KMS-11 (cell line): ENCODE results near the gene SMG5.
A peak's percentile ranks its signal among the peaks of the same experiment; 100 is the strongest.

Experiments used
- H2AFZ ChIP-seq: fragments of 200-600 bp; sonication (generic); 2 replicates; pipeline ENCODE4 v1.6.1; 2016; ENCODE audit warnings: antibody characterized with exemption, mixed run types, low read depth
- H3K27ac ChIP-seq: fragments of 200-600 bp; sonication (generic); 2 replicates; pipeline ENCODE4 v1.6.1; 2016; ENCODE audit warnings: mild to moderate bottlenecking, mixed run types
- H3K27me3 ChIP-seq: fragments of 200-600 bp; sonication (generic); 2 replicates; pipeline ENCODE4 v1.6.1; 2017; ENCODE audit warnings: mild to moderate bottlenecking, low read depth, mixed run types, moderate library complexity; ENCODE audit not compliant: insufficient read depth
- H3K36me3 ChIP-seq: fragments of 200-600 bp; sonication (generic); 2 replicates; pipeline ENCODE4 v1.6.1; 2017; ENCODE audit warnings: mild to moderate bottlenecking, mixed run types; ENCODE audit not compliant: insufficient read depth
- H3K4me1 ChIP-seq: fragments of 200-600 bp; sonication (generic); 2 replicates; pipeline ENCODE4 v1.6.1; 2016; ENCODE audit warnings: mild to moderate bottlenecking, low read depth, mixed run types; ENCODE audit not compliant: poor library complexity, severe bottlenecking
- H3K4me2 ChIP-seq: fragments of 200-600 bp; sonication (generic); 2 replicates; pipeline ENCODE4 v1.7.0; 2016; ENCODE audit warnings: mild to moderate bottlenecking, mixed run types
- H3K4me3 ChIP-seq: fragments of 200-600 bp; sonication (generic); IDR thresholded peaks from 2 replicates; pipeline ENCODE4 v1.6.1; 2017; ENCODE audit warnings: low read depth, low read length, mixed read lengths; ENCODE audit not compliant: insufficient read depth
- H3K79me2 ChIP-seq: fragments of 200-600 bp; sonication (generic); 2 replicates; pipeline ENCODE4 v1.6.1; 2016; ENCODE audit warnings: low read depth, mixed run types; ENCODE audit not compliant: insufficient read depth
- H3K9ac ChIP-seq: fragments of 200-600 bp; sonication (generic); 2 replicates; pipeline ENCODE4 v1.6.1; 2016; ENCODE audit warnings: mild to moderate bottlenecking, mixed run types
- H4K20me1 ChIP-seq: fragments of 200-600 bp; sonication (generic); 2 replicates; pipeline ENCODE4 v1.6.1; 2016; ENCODE audit warnings: mild to moderate bottlenecking, mixed run types; ENCODE audit not compliant: insufficient read depth
- CTCF ChIP-seq: fragments of 200-600 bp; sonication (generic); conservative IDR thresholded peaks from 2 replicates; pipeline ENCODE4 v1.6.1; 2017; ENCODE audit warnings: low read depth, mild to moderate bottlenecking, antibody characterized with exemption, low read length, moderate library complexity, mixed read lengths

SMG5 gene

DNA sequence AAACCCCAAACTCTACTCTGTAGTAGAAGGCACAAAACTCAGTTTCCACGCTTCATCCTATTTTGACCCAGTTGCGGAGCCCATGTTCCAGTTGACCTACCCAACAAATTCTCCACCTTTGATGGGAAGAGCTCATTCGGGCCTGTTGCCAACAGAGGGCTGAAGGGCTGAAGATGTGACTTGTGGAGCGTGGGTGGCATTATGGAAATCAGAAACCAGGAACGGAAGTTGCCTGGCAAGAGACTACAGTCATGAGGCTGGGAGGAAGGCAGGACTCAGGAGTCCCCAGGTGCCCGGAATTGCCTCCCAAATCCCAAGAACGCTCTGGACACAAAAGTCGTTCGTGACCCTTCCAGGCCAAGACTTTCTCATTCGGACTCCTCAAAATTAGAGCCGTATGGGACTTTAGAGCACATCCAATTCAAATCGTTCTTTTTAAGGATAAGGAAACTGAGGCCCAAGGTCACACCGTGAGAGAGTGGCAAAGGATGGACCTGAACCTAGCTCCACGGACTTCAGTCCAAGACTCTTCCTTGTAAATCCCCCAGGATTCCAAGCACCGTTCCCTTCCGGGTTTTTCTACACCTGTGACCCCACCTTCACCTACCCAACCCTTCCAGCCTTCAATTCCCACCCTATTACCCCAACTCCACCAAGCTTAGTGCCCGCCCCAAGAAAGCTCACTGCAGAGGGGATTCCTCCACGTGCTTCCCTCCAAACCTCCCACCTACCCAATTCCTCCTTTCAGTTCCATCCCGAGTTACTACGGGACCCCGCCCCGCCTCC lies 739 bp downstream of the SMG5 start:
- TF ChIP-seq CTCF = no peak
- H3K27me3 ChIP-seq = no peaks in the 10 kb centered on the region
- H3K36me3 ChIP-seq = peaks cover 18% of the 10 kb centered on the region; the same call in 1 of the 2 replicates
- peaks cover 65% of the 10 kb centered on the region for H3K79me2 ChIP-seq
- peak overlapping the region; percentile 65 for H2AFZ ChIP-seq
- peak overlapping the region; percentile 62 for H3K27ac ChIP-seq
- H3K4me1 ChIP-seq = peaks cover 47% of the 10 kb centered on the region
- H3K4me3 ChIP-seq = peak overlapping the region; percentile 71
- H3K4me2 ChIP-seq = peak overlapping the region; percentile 79
- H3K9ac ChIP-seq = peak overlapping the region; percentile 87
- H4K20me1 ChIP-seq = peaks cover 18% of the 10 kb centered on the region

GRCh38 chr1:156281281-156281680 lies 1.3 kb downstream of the SMG5 start:
- no peak overlapping the region for H2AFZ ChIP-seq
- H3K9ac ChIP-seq = peak overlapping the region; percentile 87; the same call in 1 of the 2 replicates
- peaks cover 18% of the 10 kb centered on the region for H4K20me1 ChIP-seq
- H3K4me1 ChIP-seq = peaks cover 47% of the 10 kb centered on the region
- TF ChIP-seq CTCF = peak; percentile 42; the same call in 1 of the 2 replicates
- peak overlapping the region; percentile 79 for H3K4me2 ChIP-seq
- peak overlapping the region; percentile 71 for H3K4me3 ChIP-seq
- peak overlapping the region; percentile 62 for H3K27ac ChIP-seq
- H3K27me3 ChIP-seq = no peaks in the 10 kb centered on the region
- peaks cover 65% of the 10 kb centered on the region for H3K79me2 ChIP-seq
- H3K36me3 ChIP-seq = peaks cover 23% of the 10 kb centered on the region; the same call in 1 of the 2 replicates

DNA sequence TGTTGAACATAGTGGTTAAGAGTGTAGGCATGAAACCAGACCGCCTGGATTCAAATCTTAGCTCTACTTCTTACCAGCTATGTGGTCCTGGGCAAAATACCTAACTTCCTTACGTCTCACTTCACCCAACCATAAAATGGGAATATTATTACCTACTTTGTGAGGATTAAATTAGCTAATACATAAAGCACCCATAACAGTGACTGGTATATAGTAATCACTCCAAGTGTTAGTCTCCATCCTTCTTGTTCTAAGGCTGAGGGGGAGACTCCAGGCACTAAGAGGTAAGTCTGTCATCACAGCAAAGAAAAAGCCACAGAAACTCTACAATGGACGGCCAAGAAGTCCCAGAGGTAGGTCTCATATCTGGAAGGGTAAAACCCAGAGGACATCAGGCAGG lies 2.8 kb downstream of the SMG5 start:
- no peak overlapping the region for H3K4me3 ChIP-seq
- TF ChIP-seq CTCF = no peak
- peaks cover 33% of the 10 kb centered on the region; the same call in 1 of the 2 replicates for H3K36me3 ChIP-seq
- H2AFZ ChIP-seq = no peak overlapping the region
- no peaks in the 10 kb centered on the region for H3K27me3 ChIP-seq
- peaks cover 47% of the 10 kb centered on the region for H3K4me1 ChIP-seq
- H3K9ac ChIP-seq = no peak overlapping the region
- H3K4me2 ChIP-seq = peak overlapping the region; percentile 79
- no peak overlapping the region for H3K27ac ChIP-seq
- peaks cover 18% of the 10 kb centered on the region for H4K20me1 ChIP-seq
- H3K79me2 ChIP-seq = peaks cover 65% of the 10 kb centered on the region

- Histone ChIP-seq H3K27ac (no peak overlapping the region), H3K79me2 (peaks cover 43% of the 10 kb centered on the region), H4K20me1 (peaks cover 18% of the 10 kb centered on the region), H2AFZ (no peak overlapping the region), H3K9ac (no peak overlapping the region), H3K4me1 (peaks cover 35% of the 10 kb centered on the region), H3K27me3 (no peaks in the 10 kb centered on the region), H3K4me3 (no peak overlapping the region), H3K36me3 (peaks cover 58% of the 10 kb centered on the region; the same call in 1 of the 2 replicates), H3K4me2 (no peak overlapping the region)
- no peak for TF ChIP-seq CTCF
These were observed 5.7 kb downstream of the SMG5 start for GRCh38 chr1:156276966-156277381.
